IPS-18c (cell line): ENCODE measurements around the gene ZKSCAN5.
A peak's percentile ranks its signal among the peaks of the same experiment; 100 is the strongest.
"Not testable (repeated sequence)": the region's sequence is repeated elsewhere in the genome, so short reads cannot be mapped to it uniquely, and the experiment has no call there.

ENCODE experiments used
- H3K4me3 ChIP-seq: 2 replicates; pipeline ENCODE4 v1.7.0; 2013; ENCODE audit warnings: low read depth, mild to moderate bottlenecking, low read length, moderate library complexity; ENCODE audit not compliant: insufficient read depth
- H3K9me3 ChIP-seq: one replicate; pipeline ENCODE4 v1.6.1; 2013; ENCODE audit warnings: mild to moderate bottlenecking, low read length, moderate library complexity; ENCODE audit not compliant: control insufficient read depth, insufficient read depth

Gene ZKSCAN5

GRCh38 chr7:99540542-99540941, 36.1 kb downstream of the ZKSCAN5 start:
- Histone ChIP-seq H3K9me3 (peaks cover 9% of the 10 kb centered on the region), H3K4me3 (no peak overlapping the region)

- H3K4me3 ChIP-seq: no peak overlapping the region
- H3K9me3 ChIP-seq: peaks cover 9% of the 10 kb centered on the region
Measured at GRCh38 chr7:99541212-99541611, 36.8 kb downstream of the ZKSCAN5 start.

- Histone ChIP-seq H3K9me3 (peaks cover 9% of the 10 kb centered on the region), H3K4me3 (no peak overlapping the region)
Measured at GRCh38 chr7:99543081-99543671, 38.7 kb downstream of the ZKSCAN5 start.

GRCh38 chr7:99543916-99544315, 39.5 kb downstream of the ZKSCAN5 start:
- H3K4me3 ChIP-seq: no peak overlapping the region
- peaks cover 9% of the 10 kb centered on the region for H3K9me3 ChIP-seq

GRCh38 chr7:99545308-99545707, 40.8 kb downstream of the ZKSCAN5 start:
- not testable (repeated sequence) for H3K9me3 ChIP-seq, H3K4me3 ChIP-seq

GRCh38 chr7:99549545-99549944, 45.1 kb downstream of the ZKSCAN5 start:
- H3K4me3 ChIP-seq, H3K9me3 ChIP-seq: not testable (repeated sequence)

- no peaks in the 10 kb centered on the region for H3K9me3 ChIP-seq
Measured at GRCh38 chr7:99551334-99551733, 46.9 kb downstream of the ZKSCAN5 start.

GRCh38 chr7:99551767-99552463, 47.5 kb downstream of the ZKSCAN5 start, which contains the start of gene FAM200A:
Gene FAM200A (minus strand): TSS chr7:99552114. CDS start chr7:99548407, 3,707 bp downstream.
- H3K9me3 ChIP-seq: no peaks in the 10 kb centered on the region
- H3K4me3 ChIP-seq: peak within 1 kb of the TSS; percentile 79

More at GRCh38 chr7:99551334-99551733, 46.9 kb downstream of the ZKSCAN5 start:
- peak overlapping the region; percentile 79 for H3K4me3 ChIP-seq

- Histone ChIP-seq H3K9me3 (no peaks in the 10 kb centered on the region), H3K4me3 (no peak overlapping the region)
Measured at GRCh38 chr7:99553039-99553438, 48.6 kb downstream of the ZKSCAN5 start.

- Histone ChIP-seq H3K9me3 (no peaks in the 10 kb centered on the region), H3K4me3 (no peak overlapping the region)
Measured at GRCh38 chr7:99554939-99555338, 50.5 kb downstream of the ZKSCAN5 start.

- H3K4me3 ChIP-seq: peak overlapping the region; percentile 100
Measured at GRCh38 chr7:99557196-99557607, 52.7 kb downstream of the ZKSCAN5 start.

GRCh38 chr7:99557940-99558305, 53.5 kb downstream of the ZKSCAN5 start:
- Histone ChIP-seq H3K4me3 (peak overlapping the region; percentile 100), H3K9me3 (no peaks in the 10 kb centered on the region)

More at GRCh38 chr7:99557196-99557607, 52.7 kb downstream of the ZKSCAN5 start:
- no peaks in the 10 kb centered on the region for H3K9me3 ChIP-seq

- no peaks in the 10 kb centered on the region for H3K9me3 ChIP-seq
- peak within 1 kb of the TSS; percentile 100 for H3K4me3 ChIP-seq
Measured at GRCh38 chr7:99558306-99559174, 54.1 kb downstream of the ZKSCAN5 start, which contains the start of gene ZNF655. Gene ZNF655 (plus strand): TSS chr7:99558642. CDS start chr7:99560560, 1,918 bp downstream.

- H3K4me3 ChIP-seq: peak overlapping the region; percentile 100
- no peaks in the 10 kb centered on the region for H3K9me3 ChIP-seq
Measured at GRCh38 chr7:99559175-99559915, 54.9 kb downstream of the ZKSCAN5 start.

GRCh38 chr7:99560834-99561736, 56.6 kb downstream of the ZKSCAN5 start:
- no peak overlapping the region for H3K4me3 ChIP-seq
- no peaks in the 10 kb centered on the region for H3K9me3 ChIP-seq

GRCh38 chr7:99561737-99562051, 57.2 kb downstream of the ZKSCAN5 start:
- no peaks in the 10 kb centered on the region for H3K9me3 ChIP-seq
- no peak overlapping the region for H3K4me3 ChIP-seq
